HL-60 (cell line): ENCODE measurements around the gene FITM2.

Experiments
- CTCF ChIP-seq: IDR thresholded peaks from one replicate; pipeline ENCODE4 v1.5.1; 2011; ENCODE audit warnings: low read length, control low read depth, inconsistent platforms; ENCODE audit not compliant: insufficient read depth
- GABPA ChIP-seq: IDR thresholded peaks from 2 replicates; pipeline ENCODE4 v1.6.1; 2012; ENCODE audit warnings: low read depth
- POLR2AphosphoS5 ChIP-seq: IDR thresholded peaks from 2 replicates; pipeline ENCODE4 v1.6.1; 2012; ENCODE audit warnings: low read depth
- REST ChIP-seq: IDR thresholded peaks from 2 replicates; pipeline ENCODE4 v1.6.1; 2012; ENCODE audit warnings: low read depth; ENCODE audit not compliant: insufficient replicate concordance

GRCh38 chr20:44354979-44355497, 44.0 kb upstream of the FITM2 start:
- TF ChIP-seq CTCF (no peak), REST (no peak), POLR2AphosphoS5 (no peak), GABPA (no peak)
